HFFc6 (cell line): ENCODE data around the gene GNRHR. TPM values are rescaled to one million over a fixed set of nuclear protein-coding genes. Genes with fewer than 3 reads are reported as not detected.

Source experiments
- DNase-seq: peaks from one replicate; pipeline ENCODE4 v3.0.0-alpha.2; 2018
- H3K27ac Mint-ChIP-seq: 2 replicates; pipeline ENCODE4 v1.8.0; 2020; ENCODE audit warnings: mild to moderate bottlenecking, mixed read lengths
- H3K27me3 Mint-ChIP-seq: 2 replicates; pipeline ENCODE4 v1.8.0; 2021; ENCODE audit warnings: mild to moderate bottlenecking, moderate library complexity, mixed read lengths; ENCODE audit not compliant: insufficient read depth
- H3K36me3 Mint-ChIP-seq: 2 replicates; pipeline ENCODE4 v1.8.0; 2021; ENCODE audit warnings: low read depth, mixed read lengths
- H3K4me1 Mint-ChIP-seq: 2 replicates; pipeline ENCODE4 v1.8.0; 2020; ENCODE audit warnings: low read depth, mixed read lengths
- H3K4me3 Mint-ChIP-seq: 2 replicates; pipeline ENCODE4 v1.8.0; 2020; ENCODE audit warnings: mild to moderate bottlenecking, moderate library complexity, mixed read lengths
- H3K9me3 Mint-ChIP-seq: 2 replicates; pipeline ENCODE4 v1.8.0; 2020; ENCODE audit warnings: mild to moderate bottlenecking, mixed read lengths
- CTCF ChIP-seq: fragments of 200-600 bp; sonication (generic); IDR thresholded peaks from 2 replicates; pipeline ENCODE4 v1.5.0; 2021; ENCODE audit warnings: antibody characterized with exemption, mild to moderate bottlenecking
- total RNA-seq, 6 experiments: library from RNA; stranded (reverse); fragmentation: NEBNext Ultra II Directional; extraction: Animal tissue kit (Norgen Biotek cat#: 25700); gene quantifications; 2 replicates in 1 of 6; 3 replicates in 5 of 6; pipeline ENCODE4 v1.2.3, GENCODE V29; 2021

GNRHR gene
- total RNA-seq, 6 experiments from 2014 or later: not detected

- no peak for TF ChIP-seq CTCF
- Mint-ChIP-seq H3K4me3 (peak overlapping the region; percentile 7; the same call in 1 of the 2 replicates), H3K36me3 (peaks cover 26% of the 10 kb centered on the region), H3K27ac (peak overlapping the region; percentile 83), H3K27me3 (no peaks in the 10 kb centered on the region), H3K9me3 (no peaks in the 10 kb centered on the region), H3K4me1 (peaks cover 57% of the 10 kb centered on the region)
- DNase-seq: peak; percentile 68
These were observed 32.2 kb downstream of the GNRHR start for GRCh38 chr4:67721770-67722597.

GRCh38 chr4:67721315-67721769 lies 32.8 kb downstream of the GNRHR start:
- Mint-ChIP-seq H3K4me1 (peaks cover 50% of the 10 kb centered on the region), H3K4me3 (peak overlapping the region; percentile 7; the same call in 1 of the 2 replicates), H3K27ac (peak overlapping the region; percentile 83), H3K27me3 (no peaks in the 10 kb centered on the region), H3K9me3 (no peaks in the 10 kb centered on the region), H3K36me3 (peaks cover 33% of the 10 kb centered on the region)
- TF ChIP-seq CTCF: no peak
- no peak for DNase-seq

GRCh38 chr4:67719953-67720617 lies 34.1 kb downstream of the GNRHR start:
- no peaks in the 10 kb centered on the region for H3K9me3 Mint-ChIP-seq
- peaks cover 36% of the 10 kb centered on the region for H3K36me3 Mint-ChIP-seq
- peak overlapping the region; percentile 83; the same call in 1 of the 2 replicates for H3K27ac Mint-ChIP-seq

DNA sequence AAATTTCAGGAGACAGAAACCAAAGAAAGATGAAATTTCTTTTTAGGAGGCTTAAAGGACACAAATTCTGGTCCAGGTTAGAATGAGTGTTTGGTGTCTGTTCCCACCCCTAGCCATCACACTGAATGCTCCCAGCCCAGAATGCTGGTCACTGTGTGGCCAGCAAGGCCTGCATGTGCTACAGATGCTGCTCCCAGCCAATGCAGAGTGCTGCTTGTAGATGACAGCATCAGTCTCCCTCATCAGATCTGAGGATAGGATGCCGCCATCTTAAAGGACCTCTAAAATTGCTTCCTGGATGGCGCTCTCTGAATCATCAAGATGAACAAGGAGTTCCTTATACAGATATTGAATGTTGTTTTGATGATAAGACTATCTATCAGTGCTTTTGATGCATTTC lies 35.3 kb downstream of the GNRHR start:
- no peaks in the 10 kb centered on the region for H3K9me3 Mint-ChIP-seq
- H3K27ac Mint-ChIP-seq: no peak overlapping the region
- no peak for DNase-seq
- peaks cover 33% of the 10 kb centered on the region for H3K36me3 Mint-ChIP-seq
- peaks cover 35% of the 10 kb centered on the region for H3K4me1 Mint-ChIP-seq
- no peak overlapping the region for H3K4me3 Mint-ChIP-seq
- no peak for TF ChIP-seq CTCF
- H3K27me3 Mint-ChIP-seq: no peaks in the 10 kb centered on the region

More at GRCh38 chr4:67719953-67720617, 34.1 kb downstream of the GNRHR start:
- no peak for TF ChIP-seq CTCF
- H3K4me3 Mint-ChIP-seq: no peak overlapping the region
- DNase-seq: no peak
- no peaks in the 10 kb centered on the region for H3K27me3 Mint-ChIP-seq
- peaks cover 38% of the 10 kb centered on the region for H3K4me1 Mint-ChIP-seq

DNA sequence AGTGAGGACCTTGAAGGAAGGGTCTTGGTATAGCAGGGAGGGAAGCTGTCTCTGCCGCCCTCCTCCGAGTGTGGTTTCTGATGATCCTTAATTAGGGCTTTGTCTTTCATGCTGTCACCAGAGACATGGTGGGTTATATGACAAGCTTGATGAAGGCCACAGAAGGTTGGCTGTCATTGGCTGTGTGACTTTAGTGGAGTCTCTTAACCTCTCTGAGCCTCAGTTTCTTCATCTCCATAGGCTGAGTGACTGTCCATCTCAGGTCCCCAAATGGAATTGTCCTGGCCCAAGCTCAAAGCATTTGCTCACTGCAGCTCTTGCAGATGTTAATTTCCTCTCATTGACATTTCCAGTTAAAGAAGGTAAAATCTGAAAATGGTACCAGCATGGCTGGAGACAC lies 36.6 kb downstream of the GNRHR start:
- TF ChIP-seq CTCF: no peak
- H3K27me3 Mint-ChIP-seq: no peaks in the 10 kb centered on the region
- no peak overlapping the region for H3K4me3 Mint-ChIP-seq
- no peak overlapping the region for H3K27ac Mint-ChIP-seq
- no peaks in the 10 kb centered on the region for H3K9me3 Mint-ChIP-seq
- peaks cover 43% of the 10 kb centered on the region for H3K4me1 Mint-ChIP-seq
- peaks cover 31% of the 10 kb centered on the region for H3K36me3 Mint-ChIP-seq
- DNase-seq: no peak
